ENCODE measurements around the gene POLR1A. TPM values are rescaled to one million over a fixed set of nuclear protein-coding genes. Genes with fewer than 3 reads are reported as not detected.

Gene POLR1A
- total and polyA plus RNA-seq, 9 donors: 4.7 to 43.9 (median 23.1) TPM

DNA sequence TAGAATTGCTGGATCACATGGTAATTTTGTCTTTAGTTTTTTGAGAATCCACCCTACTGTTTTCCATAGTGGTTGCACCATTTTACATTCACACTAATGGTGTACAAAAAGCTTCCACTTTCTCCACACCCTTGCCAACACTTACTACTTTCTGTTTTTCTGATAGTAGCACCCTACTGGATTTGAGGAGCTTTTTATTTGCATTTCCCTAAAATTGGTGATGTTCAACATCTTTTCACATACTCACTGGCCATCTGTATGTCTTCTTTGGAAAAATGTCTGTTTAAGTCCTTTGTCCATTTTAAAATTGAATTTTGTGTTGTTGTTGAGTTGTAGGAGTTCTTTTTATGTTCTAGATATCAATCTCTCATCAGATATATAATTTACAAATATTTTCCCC is 3.5 kb downstream of the POLR1A start:
- Histone ChIP-seq H3K4me3 (no peak overlapping the region), H3K9me3 (no peaks in the 10 kb centered on the region), H3K27me3 (no peaks in the 10 kb centered on the region), H3K4me1 (ENCODE audit: insufficient read depth) (peaks cover 2% of the 10 kb centered on the region), H3K27ac (no peak overlapping the region), H3K36me3 (no peaks in the 10 kb centered on the region)
- intact Hi-C loops (cut with DNase I): no loop called here
- DNase-seq: no peak
- TF ChIP-seq CTCF (IDR thresholded peaks at IDR 0.05): no peak

DNA sequence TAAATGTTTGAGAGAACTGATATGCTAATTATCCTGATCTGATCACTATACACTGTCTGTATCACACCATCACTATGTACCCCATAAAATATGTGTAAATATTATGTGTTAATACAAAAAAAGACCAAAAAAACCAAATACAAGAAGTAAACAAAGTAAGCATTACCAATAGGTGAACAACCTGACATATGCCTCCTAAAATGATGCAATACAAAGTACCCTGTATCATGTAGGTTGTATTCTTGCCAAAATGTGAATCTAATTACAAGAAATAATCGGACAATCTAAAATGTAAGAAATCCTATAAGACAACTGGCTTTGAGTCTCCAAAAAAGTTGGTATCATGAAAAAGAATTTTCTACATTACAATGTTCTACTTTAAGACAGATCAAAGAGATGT is 7.8 kb downstream of the POLR1A start:
- Histone ChIP-seq H3K27me3 (no peaks in the 10 kb centered on the region), H3K27ac (no peak overlapping the region), H3K9me3 (no peaks in the 10 kb centered on the region), H3K4me1 (ENCODE audit: insufficient read depth) (peaks cover 2% of the 10 kb centered on the region), H3K4me3 (no peak overlapping the region), H3K36me3 (no peaks in the 10 kb centered on the region)
- TF ChIP-seq EP300 (IDR thresholded peaks at IDR 0.05): no peak
- TF ChIP-seq POLR2A (IDR thresholded peaks at IDR 0.05): no peak
- TF ChIP-seq CTCF (IDR thresholded peaks at IDR 0.05): no peak
- intact Hi-C loops (cut with DNase I): no loop called here
- DNase-seq: no peak
- whole genome bisulfite sequencing, 3 donors: 92 to 98% (median 97%) methylated on average over 1 of the region's 1 CpG

DNA sequence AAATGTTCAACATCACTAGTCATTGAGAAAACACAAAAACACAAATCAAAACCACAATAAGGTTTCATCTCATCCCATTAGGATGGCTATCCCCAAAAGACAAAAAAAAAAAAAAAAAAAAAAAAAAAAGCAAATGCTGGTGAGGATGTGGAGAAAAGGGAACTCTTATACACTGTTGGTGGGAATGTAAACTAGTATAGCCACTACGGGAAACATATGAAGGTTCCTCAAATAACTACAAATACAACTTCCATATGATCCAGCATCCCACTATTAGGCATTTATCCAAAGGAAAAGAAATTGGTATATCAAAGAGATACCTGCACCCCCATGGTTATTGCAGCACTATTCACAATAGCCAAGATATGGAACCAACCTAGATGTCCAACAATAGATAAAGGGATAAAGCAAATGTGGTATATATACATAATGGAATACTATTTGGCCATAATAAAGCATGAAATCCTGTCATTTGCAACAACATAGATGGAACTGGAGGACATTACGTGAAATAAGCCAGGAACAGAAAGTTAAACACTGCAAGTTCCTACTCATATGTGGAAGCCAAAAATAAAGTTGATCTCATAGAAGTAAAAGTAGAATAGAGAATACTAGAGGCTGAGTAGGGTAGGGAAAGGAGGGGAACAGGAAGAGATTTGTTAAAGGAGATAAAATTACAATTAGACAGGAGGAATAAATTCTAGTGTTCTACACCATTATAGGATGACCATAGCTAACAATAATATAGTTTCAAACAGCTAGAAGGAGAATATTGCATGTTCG is 8.4 kb downstream of the POLR1A start:
- TF ChIP-seq EP300 (IDR thresholded peaks at IDR 0.05) (no peak), CTCF (IDR thresholded peaks at IDR 0.05) (no peak), POLR2A (IDR thresholded peaks at IDR 0.05) (no peak)
- Histone ChIP-seq H3K27me3 (no peaks in the 10 kb centered on the region), H3K9me3 (no peaks in the 10 kb centered on the region), H3K4me3 (no peak overlapping the region), H3K27ac (no peak overlapping the region), H3K4me1 (ENCODE audit: insufficient read depth) (peaks cover 2% of the 10 kb centered on the region), H3K36me3 (no peaks in the 10 kb centered on the region)
- no peak for DNase-seq
- WGBS, 3 donors: 92 to 94% (median 93%) methylated on average over 3 of the region's 3 CpGs
- intact Hi-C loops (cut with DNase I): no loop called here

GRCh38 chr2:86094229-86094628 is 11.5 kb downstream of the POLR1A start:
- DNase-seq: no peak
- 63 to 86% (median 78%) methylated on average over 1 of the region's 1 CpG for WGBS, 3 donors
- Histone ChIP-seq H3K4me1 (ENCODE audit: insufficient read depth) (peaks cover 2% of the 10 kb centered on the region), H3K36me3 (no peaks in the 10 kb centered on the region), H3K4me3 (no peak overlapping the region), H3K27ac (no peak overlapping the region), H3K9me3 (no peaks in the 10 kb centered on the region), H3K27me3 (no peaks in the 10 kb centered on the region)
- intact Hi-C loops (cut with DNase I): no loop called here
- TF ChIP-seq POLR2A (IDR thresholded peaks at IDR 0.05) (no peak), CTCF (IDR thresholded peaks at IDR 0.05) (no peak), EP300 (IDR thresholded peaks at IDR 0.05) (no peak)
